Astrocyte (in vitro differentiated cells and primary cell): ENCODE results near the gene SOX18. TPM values are rescaled to one million over a fixed set of nuclear protein-coding genes. Genes with fewer than 3 reads are reported as not detected.

Experiments used
- DNase-seq: peaks from one replicate; pipeline ENCODE4 v3.0.0-alpha.2; 2010; ENCODE audit warnings: low read depth
- FAIRE-seq: peaks from 2 replicates; lab custom pipeline; 2011; peaks lifted over from hg19 to GRCh38; lab: Jason Lieb, UNC
- H2AFZ ChIP-seq: 2 replicates; pipeline ENCODE4 v1.6.0; 2012; ENCODE audit warnings: low read depth, low read length, inconsistent platforms
- H3K27ac ChIP-seq: 2 replicates; pipeline ENCODE4 v1.5.1; 2011; ENCODE audit warnings: low read depth, low read length, inconsistent platforms
- H3K27me3 ChIP-seq: 2 replicates; pipeline ENCODE4 v1.6.0; 2011; ENCODE audit warnings: low read length, inconsistent platforms; ENCODE audit not compliant: insufficient read depth
- H3K36me3 ChIP-seq: 2 replicates; pipeline ENCODE4 v1.5.1; 2011; ENCODE audit warnings: low read length, inconsistent platforms; ENCODE audit not compliant: insufficient read depth
- H3K4me1 ChIP-seq: 2 replicates; pipeline ENCODE4 v1.5.1; 2011; ENCODE audit warnings: low read length, inconsistent platforms; ENCODE audit not compliant: insufficient read depth
- H3K4me2 ChIP-seq: 2 replicates; pipeline ENCODE4 v1.6.0; 2012; ENCODE audit warnings: low read length, inconsistent platforms
- H3K4me3 ChIP-seq: 2 replicates; pipeline ENCODE4 v1.5.1; 2011; ENCODE audit warnings: low read depth, mild to moderate bottlenecking, low read length, inconsistent platforms; ENCODE audit not compliant: insufficient read depth
- H3K79me2 ChIP-seq: 2 replicates; pipeline ENCODE4 v1.6.0; 2012; ENCODE audit warnings: mild to moderate bottlenecking, low read length, inconsistent platforms; ENCODE audit not compliant: insufficient read depth
- H3K9ac ChIP-seq: 2 replicates; pipeline ENCODE4 v1.6.0; 2012; ENCODE audit warnings: mild to moderate bottlenecking, low read length, inconsistent platforms
- H3K9me3 ChIP-seq: 2 replicates; pipeline ENCODE4 v1.5.1; 2012; ENCODE audit warnings: low read depth, mild to moderate bottlenecking, low read length, inconsistent platforms; ENCODE audit not compliant: insufficient read depth
- H4K20me1 ChIP-seq: 2 replicates; pipeline ENCODE4 v1.6.0; 2012; ENCODE audit warnings: low read length, inconsistent platforms; ENCODE audit not compliant: insufficient read depth
- H3K27ac Mint-ChIP-seq: one replicate; pipeline ENCODE4 v1.8.0; 2021; ENCODE audit warnings: mild to moderate bottlenecking, mixed read lengths; ENCODE audit not compliant: unreplicated experiment
- H3K27me3 Mint-ChIP-seq: one replicate; pipeline ENCODE4 v1.8.0; 2021; ENCODE audit warnings: low read depth, mixed read lengths; ENCODE audit not compliant: unreplicated experiment
- H3K36me3 Mint-ChIP-seq: one replicate; pipeline ENCODE4 v1.8.0; 2021; ENCODE audit warnings: low read depth, mixed read lengths; ENCODE audit not compliant: unreplicated experiment
- H3K4me1 Mint-ChIP-seq: one replicate; pipeline ENCODE4 v1.8.0; 2021; ENCODE audit warnings: low read depth, mixed read lengths; ENCODE audit not compliant: unreplicated experiment
- H3K4me3 Mint-ChIP-seq: one replicate; pipeline ENCODE4 v1.8.0; 2021; ENCODE audit warnings: mild to moderate bottlenecking, moderate library complexity, mixed read lengths; ENCODE audit not compliant: unreplicated experiment
- H3K9me3 Mint-ChIP-seq: one replicate; pipeline ENCODE4 v1.8.0; 2021; ENCODE audit warnings: mild to moderate bottlenecking, mixed read lengths; ENCODE audit not compliant: unreplicated experiment
- CTCF ChIP-seq: IDR thresholded peaks from 2 replicates; pipeline ENCODE4 v1.5.1; 2011; ENCODE audit warnings: low read depth, mild to moderate bottlenecking, inconsistent platforms, low read length, moderate library complexity; ENCODE audit not compliant: insufficient read depth
- EZH2 ChIP-seq: IDR thresholded peaks from 2 replicates; pipeline ENCODE4 v1.6.1; 2012; ENCODE audit warnings: mild to moderate bottlenecking, low read length, inconsistent platforms; ENCODE audit not compliant: insufficient read depth
- total RNA-seq: library from RNA; stranded (reverse); gene quantifications from 2 replicates; pipeline ENCODE4 v1.2.1, GENCODE V29; 2021

The SOX18 gene
- total RNA-seq, 1 donor from 2014 or later: 0.52 TPM

- Histone ChIP-seq H4K20me1 (peaks cover 32% of the 10 kb centered on the region), H2AFZ (no peak overlapping the region), H3K9me3 (no peaks in the 10 kb centered on the region), H3K27ac (no peak overlapping the region), H3K4me3 (no peak overlapping the region), H3K9ac (no peak overlapping the region), H3K4me2 (peak overlapping the region; percentile 38), H3K36me3 (no peaks in the 10 kb centered on the region), H3K27me3 (no peaks in the 10 kb centered on the region), H3K79me2 (peaks cover 5% of the 10 kb centered on the region), H3K4me1 (peaks cover 31% of the 10 kb centered on the region)
- peaks cover 4% of the 10 kb centered on the region for H3K36me3 Mint-ChIP-seq
- FAIRE-seq: no peak
- H3K27ac Mint-ChIP-seq: peak overlapping the region; percentile 84
- no peak for DNase-seq
- H3K27me3 Mint-ChIP-seq: no peaks in the 10 kb centered on the region
- peaks cover 18% of the 10 kb centered on the region for H3K4me1 Mint-ChIP-seq
- H3K4me3 Mint-ChIP-seq: peak overlapping the region; percentile 74
- no peaks in the 10 kb centered on the region for H3K9me3 Mint-ChIP-seq
- TF ChIP-seq EZH2: no peak
- TF ChIP-seq CTCF: no peak
Measured at GRCh38 chr20:64065062-64065973, 15.9 kb upstream of the SOX18 start.

GRCh38 chr20:64064145-64064698, 14.8 kb upstream of the SOX18 start:
- H3K4me3 ChIP-seq: peak overlapping the region; percentile 79
- H2AFZ ChIP-seq: no peak overlapping the region
- peak overlapping the region; percentile 86 for H3K9ac ChIP-seq
- peak overlapping the region; percentile 96 for H3K4me3 Mint-ChIP-seq
- peaks cover 31% of the 10 kb centered on the region for H3K4me1 ChIP-seq
- FAIRE-seq: no peak
- H3K27ac ChIP-seq: no peak overlapping the region
- H3K4me1 Mint-ChIP-seq: peaks cover 18% of the 10 kb centered on the region
- H3K27me3 Mint-ChIP-seq: peaks cover 4% of the 10 kb centered on the region
- H3K9me3 ChIP-seq: no peaks in the 10 kb centered on the region
- H4K20me1 ChIP-seq: peaks cover 26% of the 10 kb centered on the region
- H3K36me3 Mint-ChIP-seq: peaks cover 2% of the 10 kb centered on the region
- DNase-seq: peak; percentile 38
- H3K27ac Mint-ChIP-seq: peak overlapping the region; percentile 95
- no peaks in the 10 kb centered on the region for H3K9me3 Mint-ChIP-seq
- H3K36me3 ChIP-seq: no peaks in the 10 kb centered on the region
- H3K4me2 ChIP-seq: peak overlapping the region; percentile 92
- TF ChIP-seq EZH2 (no peak), CTCF (no peak)
- peaks cover 5% of the 10 kb centered on the region for H3K79me2 ChIP-seq
- peaks cover 4% of the 10 kb centered on the region for H3K27me3 ChIP-seq
